GM13977 (cell line): Measurements from ENCODE around the gene GATA1.

Experiments
- DNase-seq: peaks from one replicate; pipeline ENCODE4 v3.0.0; 2012; ENCODE audit warnings: low spot score
- in situ Hi-C: fragments of 300-500 bp; cut with MboI; formaldehyde crosslinking; loops from one replicate; pipeline ENCODE4 v1.12.0; 2022; ENCODE audit warnings: low sequenced_read_pairs, low pct_unique_long_range_greater_than_20kb, mixed read lengths, inconsistent platforms; ENCODE audit not compliant: unreplicated experiment
- TF ChIP-seq, protein P1 (sequence below): IDR thresholded peaks from 2 replicates; pipeline ENCODE4 v1.5.1; 2012; ENCODE audit warnings: mild to moderate bottlenecking, control low read depth; ENCODE audit not compliant: insufficient read depth; ENCODE audit errors: extremely low read depth, missing control alignments

Gene GATA1

DNA sequence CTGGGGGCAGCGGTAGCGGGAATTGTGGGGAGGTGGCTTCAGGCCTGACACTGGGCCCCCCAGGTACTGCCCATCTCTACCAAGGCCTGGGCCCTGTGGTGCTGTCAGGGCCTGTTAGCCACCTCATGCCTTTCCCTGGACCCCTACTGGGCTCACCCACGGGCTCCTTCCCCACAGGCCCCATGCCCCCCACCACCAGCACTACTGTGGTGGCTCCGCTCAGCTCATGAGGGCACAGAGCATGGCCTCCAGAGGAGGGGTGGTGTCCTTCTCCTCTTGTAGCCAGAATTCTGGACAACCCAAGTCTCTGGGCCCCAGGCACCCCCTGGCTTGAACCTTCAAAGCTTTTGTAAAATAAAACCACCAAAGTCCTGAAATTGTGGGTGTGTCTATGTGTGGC, 7.5 kb downstream of the GATA1 start:
- in situ Hi-C loops = no loop called here
- TF ChIP-seq, protein P1, sequence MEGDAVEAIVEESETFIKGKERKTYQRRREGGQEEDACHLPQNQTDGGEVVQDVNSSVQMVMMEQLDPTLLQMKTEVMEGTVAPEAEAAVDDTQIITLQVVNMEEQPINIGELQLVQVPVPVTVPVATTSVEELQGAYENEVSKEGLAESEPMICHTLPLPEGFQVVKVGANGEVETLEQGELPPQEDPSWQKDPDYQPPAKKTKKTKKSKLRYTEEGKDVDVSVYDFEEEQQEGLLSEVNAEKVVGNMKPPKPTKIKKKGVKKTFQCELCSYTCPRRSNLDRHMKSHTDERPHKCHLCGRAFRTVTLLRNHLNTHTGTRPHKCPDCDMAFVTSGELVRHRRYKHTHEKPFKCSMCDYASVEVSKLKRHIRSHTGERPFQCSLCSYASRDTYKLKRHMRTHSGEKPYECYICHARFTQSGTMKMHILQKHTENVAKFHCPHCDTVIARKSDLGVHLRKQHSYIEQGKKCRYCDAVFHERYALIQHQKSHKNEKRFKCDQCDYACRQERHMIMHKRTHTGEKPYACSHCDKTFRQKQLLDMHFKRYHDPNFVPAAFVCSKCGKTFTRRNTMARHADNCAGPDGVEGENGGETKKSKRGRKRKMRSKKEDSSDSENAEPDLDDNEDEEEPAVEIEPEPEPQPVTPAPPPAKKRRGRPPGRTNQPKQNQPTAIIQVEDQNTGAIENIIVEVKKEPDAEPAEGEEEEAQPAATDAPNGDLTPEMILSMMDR = no peak
- DNase-seq = no peak

DNA sequence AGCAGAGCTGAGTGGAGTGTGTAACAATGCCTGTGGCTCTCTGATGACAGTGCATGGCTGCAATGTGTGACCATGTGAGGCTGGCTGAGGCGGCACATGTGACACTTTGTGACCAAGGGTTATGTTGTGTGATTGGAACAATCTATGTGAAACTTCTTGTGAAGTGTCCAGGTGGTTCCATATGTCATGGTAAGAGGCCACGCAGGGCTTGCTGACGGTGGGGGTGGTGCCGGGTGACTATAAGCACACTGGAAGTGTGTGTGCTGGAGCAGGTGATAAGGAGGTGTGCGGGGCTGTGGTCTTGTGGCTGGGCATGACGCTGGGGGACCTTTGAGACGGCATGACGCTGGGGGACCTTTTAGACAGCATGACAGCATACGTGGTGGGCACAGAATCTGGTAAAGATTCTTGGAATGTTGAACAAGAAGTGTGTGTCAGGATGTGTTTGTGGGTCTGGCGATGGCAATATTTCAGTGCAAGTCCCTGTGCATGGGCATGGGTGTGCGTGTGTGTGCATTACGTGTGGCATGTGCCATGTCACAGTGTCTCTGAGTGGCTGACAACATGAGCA, 8.0 kb downstream of the GATA1 start:
- in situ Hi-C loops = no loop called here
- DNase-seq = no peak
- TF ChIP-seq, protein P1 = no peak

DNA sequence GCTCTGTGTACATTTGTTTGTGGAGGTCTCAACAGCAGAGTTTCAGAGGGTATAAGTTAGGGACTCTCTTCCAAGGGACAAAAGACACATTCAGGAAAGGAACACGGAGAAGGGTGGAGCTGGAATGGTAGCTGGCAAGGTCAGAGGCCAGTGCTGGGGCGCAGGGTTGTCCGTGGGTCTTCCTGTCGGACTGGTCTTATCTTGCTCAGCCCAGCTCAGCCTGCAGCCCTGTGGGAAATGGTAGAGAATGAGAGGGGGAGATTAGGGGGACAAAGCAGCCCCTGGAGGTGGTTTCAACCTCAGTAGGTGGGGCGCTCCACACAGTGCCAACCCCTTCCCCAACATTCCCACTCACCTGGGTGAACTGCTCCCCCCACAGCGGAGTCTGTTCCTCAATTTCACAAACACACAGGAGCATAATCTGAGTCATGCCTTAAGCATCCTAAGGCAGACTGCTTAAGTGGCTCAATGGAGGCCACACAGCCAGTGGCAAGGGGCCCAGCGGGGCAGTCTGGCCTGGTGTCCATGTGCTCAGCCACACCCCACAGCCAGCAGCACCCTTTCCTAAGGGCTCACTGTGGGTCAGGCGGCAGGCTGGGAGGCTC, 8.6 kb downstream of the GATA1 start:
- TF ChIP-seq, protein P1 = no peak
- no peak for DNase-seq
- in situ Hi-C loops = no loop called here

DNA sequence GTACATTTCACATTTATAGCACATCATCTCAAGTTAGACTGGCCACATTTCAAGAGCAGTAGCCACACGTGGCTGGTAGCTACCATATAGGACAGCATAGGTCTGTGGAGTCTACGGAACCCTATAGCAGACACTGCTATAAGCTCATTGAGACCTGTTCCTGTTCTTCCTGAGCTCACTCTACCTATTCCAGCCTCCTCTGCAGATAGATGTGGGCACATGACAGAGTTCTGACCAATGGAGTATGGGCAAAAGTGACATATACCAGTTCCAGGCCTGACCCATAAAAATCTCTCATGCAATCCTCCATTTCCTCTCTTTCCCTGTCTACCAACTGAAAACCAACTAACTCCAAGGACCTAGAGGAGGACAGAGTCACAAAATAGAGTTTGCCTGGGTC, 11.9 kb downstream of the GATA1 start:
- no peak for DNase-seq
- in situ Hi-C loops = no loop called here
- TF ChIP-seq, protein P1 = no peak

DNA sequence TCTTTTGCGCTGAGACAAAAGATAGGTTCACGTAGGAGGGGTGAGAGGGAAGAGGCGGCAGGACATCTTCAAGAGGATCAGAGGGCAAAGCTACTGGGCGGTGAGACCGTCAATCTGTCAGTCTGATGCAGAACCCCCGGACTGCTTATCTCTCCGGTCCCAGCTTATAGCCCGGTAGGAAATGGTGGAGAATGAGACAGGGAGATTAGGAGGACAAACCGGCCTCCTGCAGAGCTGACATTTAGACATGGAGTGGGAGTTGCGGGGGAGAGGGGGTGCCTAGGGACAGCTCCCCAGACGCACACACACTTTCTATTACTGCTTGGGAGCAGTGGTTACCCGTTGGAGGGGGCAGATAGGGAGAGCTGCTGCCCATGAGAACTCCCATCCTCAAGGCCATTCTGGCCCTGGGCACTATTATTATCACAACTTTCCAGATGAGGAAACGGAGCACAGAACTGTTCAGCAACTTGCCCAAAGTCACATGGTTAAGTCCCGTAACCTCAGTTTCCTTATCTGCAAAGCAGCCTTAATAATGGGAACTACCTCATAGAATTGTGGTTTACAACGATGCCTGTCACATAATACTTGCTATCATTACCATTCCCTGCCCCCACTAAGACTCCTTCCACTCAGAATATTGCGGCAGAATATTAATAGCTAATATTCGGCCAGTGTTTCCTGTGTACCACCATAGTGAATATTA, 14.3 kb downstream of the GATA1 start:
- TF ChIP-seq, protein P1 = no peak
- DNase-seq = no peak
- in situ Hi-C loops = no loop called here

DNA sequence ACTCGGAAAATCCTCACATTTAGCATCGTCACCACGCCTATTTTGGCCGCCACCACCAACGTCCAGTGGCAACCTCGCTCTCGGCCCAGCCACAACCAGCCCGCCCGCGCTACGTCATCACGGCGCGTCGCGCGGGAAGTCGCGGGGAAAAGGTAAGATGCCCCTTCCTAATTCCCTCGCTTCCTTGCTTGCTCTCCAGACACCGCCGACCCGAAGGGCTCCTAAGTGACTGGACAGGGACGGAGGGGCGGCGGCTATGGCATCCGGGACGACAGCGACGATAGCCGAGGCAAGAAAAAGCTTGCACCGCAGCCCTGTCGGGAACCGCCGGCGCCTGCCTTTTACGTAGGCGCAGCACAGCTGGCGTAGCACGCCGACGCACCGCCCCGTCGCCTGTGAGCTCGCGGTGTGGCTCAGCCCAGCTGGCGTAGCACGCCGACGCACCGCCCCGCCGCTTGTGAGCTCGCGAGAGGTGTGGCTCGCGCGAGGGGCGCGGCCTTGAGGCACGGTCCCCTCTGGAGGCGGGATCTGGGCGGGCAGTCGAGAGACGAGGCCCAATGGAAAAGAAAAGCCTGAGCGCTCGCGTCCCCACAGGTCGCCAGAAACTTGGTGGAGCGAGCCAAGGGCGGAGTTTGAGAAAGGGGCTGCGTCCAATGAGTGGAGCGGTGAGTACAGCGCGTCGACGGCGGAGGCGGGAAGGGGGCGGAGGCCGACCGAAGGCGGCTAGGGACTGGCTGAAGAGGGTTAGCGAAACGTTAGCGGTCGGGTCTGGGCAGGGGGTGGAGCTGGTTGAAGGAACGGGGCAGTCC, 15.1 kb downstream of the GATA1 start, which contains the start of gene HDAC6:
Gene HDAC6 (plus strand): TSS at position 788 of the 809 bp plus-strand sequence. CDS start 626 bp downstream, outside the sequence.
- TF ChIP-seq, protein P1 = no peak
- in situ Hi-C loops = no loop called here
- peak; percentile 90 for DNase-seq
